HG03565 (cell line): ENCODE results near the gene CCDC57.
"Not testable (repeated sequence)": the region's sequence is repeated elsewhere in the genome, so short reads cannot be mapped to it uniquely, and the experiment has no call there.

Experiments
- ATAC-seq: cut with Tn5 transposase; IDR thresholded peaks from one replicate; pipeline ENCODE4 v1.9.1; 2021; ENCODE audit warnings: mild to moderate bottlenecking, moderate library complexity; ENCODE audit not compliant: unreplicated experiment

Gene CCDC57

DNA sequence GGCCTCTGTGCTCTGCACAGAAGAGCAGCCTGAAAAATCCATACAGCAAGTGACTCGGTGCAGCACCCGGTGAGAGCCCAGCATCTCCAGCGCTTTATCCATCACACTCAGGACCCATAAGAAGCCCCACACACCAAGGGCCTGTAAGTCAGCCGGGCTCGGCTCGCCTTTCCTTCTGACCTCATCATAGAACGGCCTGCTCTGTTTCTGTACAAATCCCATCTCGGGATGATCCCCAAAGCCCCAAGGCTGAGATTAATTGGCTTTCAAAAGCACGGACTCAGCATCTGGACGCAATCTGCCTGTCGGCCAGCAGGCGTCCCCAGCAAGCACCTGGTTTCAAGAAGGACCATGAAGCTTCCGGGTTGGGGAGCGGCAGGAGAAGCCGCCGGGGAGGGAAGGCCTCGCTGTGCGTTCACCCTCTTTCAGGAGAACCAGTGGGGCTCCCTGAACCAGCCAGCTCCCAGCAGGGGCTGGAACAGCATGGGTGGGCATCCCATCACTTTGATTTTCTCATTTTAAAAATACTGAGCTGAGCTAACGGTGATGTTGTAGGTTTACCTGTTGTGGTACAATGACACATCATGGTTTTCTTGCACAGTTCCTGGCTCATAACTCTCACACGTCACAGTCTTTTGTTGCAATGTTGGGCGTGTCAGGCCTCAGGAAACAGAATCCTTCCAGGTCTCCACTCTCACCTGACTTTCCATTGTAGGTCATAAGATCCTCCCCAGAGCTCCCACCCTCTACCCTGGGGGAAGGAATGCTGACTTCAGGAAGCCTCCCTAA, 6.7 kb downstream of the CCDC57 start:
- ATAC-seq = no peak

DNA sequence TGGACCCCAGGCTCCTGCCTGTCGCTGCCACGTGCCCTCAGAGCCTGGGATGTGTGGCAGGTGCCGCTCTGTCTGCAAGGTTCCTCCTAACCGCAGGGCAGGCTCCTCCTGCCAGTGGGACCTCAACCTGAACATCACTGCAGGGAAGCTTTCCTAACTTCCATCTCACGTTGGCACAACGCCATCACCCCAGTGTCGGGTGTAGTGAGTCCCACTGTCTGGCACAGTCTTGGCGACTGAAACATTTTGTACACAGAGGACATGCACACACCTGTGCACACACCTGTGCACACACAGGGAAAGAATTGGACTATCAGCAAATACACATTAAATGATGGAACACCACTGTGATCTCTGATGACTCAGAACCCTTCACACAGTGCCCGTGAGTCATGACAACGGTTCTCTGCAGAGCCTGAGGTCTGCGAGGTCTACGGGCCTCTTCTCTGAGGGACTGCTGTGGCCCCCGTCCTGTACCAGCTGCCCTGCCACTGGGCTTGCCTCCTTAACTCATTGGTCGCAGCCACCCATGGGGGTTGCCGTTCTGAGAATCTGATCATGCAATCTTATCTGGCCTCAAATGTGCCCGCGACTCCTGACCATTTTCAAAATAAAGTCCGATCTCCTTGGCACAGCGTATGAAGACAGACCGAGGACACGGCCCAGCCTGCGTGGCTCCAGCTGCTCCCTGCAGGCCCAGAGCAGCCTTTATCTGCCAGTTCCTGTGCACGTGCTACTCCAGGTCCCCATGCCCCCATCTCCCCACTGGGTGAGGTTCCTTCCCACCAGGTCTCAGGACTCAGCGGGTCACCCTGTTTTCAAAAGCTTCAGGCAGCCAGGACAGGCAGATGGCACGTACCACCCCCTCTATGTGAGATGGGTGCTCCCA, 7.6 kb downstream of the CCDC57 start:
- ATAC-seq = no peak

DNA sequence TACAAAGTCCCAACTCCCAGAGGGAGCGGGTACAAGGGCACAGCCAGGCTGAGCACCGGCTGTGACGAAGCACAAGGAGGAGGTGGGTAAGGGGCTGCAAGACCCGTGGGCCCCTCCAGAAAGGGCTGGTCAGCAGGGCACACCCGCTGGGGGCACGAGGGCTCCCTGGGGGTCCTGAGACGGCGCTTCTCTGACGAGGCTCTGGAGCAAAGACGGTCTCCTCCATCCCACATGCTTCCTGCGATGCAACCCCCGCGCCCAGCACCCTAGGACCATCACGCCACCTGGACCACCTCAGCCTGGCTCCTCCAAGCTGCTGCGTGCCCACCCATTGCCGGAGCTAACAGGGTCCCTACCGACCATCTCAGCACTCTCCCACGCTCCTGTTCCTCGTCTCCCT, 8.7 kb downstream of the CCDC57 start:
- ATAC-seq = no peak

DNA sequence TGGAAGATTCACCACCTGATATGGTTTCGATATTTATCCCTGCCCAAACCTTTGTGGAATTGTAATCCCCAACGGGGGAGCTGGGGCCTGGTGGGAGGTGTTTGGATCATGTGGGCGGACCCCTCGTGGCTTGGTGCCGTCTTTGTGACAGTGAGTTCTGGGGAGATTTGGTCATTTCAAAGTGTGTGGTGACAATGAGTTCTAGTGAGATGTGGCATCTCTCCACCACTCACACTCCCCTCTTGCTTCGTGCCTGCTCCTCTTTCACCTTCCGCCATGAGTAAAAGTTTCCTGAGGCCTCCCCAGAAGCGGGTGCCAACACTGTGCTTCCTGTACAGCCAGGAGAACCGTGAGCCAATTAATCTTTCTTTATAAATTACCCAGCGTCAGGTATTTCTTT, 9.7 kb downstream of the CCDC57 start:
- no peak for ATAC-seq

DNA sequence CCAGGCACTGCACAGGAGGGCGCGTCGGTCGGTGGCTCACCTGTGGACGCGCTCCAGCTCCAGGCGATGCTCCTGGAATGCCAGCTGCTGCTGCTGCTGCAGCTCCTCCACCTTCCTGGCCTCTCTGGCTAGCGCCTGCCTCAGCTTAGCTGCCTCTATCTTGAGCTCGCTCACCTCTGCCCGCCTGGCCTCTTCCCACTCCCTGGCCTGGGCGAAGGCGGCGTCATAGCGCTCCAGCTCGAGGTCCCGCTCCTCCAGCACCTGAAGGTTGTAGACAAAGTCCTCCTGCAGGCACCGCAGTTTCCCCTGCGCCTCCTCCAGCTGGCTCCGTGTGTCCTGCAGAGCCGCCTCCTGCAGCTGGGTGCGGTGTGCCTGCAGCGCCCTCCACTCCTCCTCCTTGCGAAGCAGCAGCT, 11.1 kb downstream of the CCDC57 start:
- no peak for ATAC-seq

DNA sequence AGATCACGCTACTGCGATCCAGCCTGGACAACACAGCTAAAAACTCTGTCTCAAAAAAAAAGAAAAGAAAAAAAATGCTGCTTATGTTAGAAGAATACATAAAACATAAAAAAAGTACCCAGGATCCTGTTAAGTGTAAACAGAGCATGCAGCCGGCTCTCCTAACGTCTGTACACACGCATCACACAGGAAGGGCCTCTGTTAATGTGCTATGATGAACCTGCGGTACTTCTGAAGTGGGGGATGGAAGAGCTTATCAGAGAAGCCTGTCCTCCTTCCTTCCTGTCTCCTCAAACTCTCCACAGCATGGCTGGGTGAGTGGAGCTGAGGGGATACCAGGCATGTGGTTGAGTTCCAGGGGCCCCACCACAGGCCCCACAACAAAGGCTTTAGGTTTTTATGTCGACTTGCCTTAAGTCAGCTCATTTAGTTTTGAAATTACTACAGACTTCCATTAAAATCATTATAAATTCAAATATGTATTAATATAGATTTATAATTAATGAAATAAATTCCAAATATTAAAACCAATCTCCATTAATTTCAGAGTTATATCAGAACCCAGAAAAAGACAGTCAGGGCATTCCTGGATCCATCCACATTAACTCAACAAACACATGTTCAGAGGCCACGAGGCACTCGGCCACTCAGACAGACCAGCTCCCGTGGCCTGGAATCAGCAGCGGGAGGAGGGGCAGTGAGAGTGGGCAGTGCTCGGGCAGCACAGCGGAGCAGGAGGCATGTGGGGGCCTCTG, 11.7 kb downstream of the CCDC57 start:
- ATAC-seq = no peak

DNA sequence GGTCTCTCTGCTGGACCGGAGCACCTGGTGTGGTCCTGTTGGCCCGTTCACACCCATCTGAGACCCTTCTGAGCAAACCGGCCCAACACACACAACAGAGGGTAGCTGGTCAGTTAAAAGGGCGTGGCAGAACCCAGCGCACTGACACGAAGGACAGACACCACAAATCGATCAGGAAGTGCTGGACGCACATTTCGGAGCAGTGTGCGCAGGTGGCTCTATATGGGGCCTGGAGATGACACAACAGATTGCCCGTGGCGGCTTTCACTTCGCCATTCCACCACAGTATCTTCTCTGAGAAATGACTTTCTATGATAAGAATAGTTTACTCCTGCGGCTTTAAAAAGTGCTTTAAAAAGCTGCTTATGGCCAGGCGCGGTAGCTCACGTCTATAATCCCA, 12.5 kb downstream of the CCDC57 start:
- no peak for ATAC-seq

DNA sequence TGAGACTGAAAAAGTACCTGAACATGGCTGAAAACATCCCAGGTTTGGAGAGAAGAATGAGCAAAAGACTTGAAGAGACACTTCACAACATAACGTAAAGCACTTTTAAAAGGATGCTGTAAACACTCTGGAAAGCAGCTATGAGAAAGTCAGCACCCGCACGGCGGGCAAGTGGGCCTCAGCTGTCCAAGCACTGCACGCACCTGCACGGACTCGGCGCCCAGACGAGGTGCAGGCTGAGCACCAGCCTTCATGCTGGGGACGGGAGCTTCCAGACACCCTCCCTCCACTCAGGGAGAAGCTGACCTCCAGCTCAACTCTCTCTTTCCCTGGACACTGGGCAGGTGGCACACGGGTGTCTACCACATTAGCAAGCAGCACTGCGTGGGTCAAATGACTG, 13.1 kb downstream of the CCDC57 start:
- ATAC-seq = no peak

DNA sequence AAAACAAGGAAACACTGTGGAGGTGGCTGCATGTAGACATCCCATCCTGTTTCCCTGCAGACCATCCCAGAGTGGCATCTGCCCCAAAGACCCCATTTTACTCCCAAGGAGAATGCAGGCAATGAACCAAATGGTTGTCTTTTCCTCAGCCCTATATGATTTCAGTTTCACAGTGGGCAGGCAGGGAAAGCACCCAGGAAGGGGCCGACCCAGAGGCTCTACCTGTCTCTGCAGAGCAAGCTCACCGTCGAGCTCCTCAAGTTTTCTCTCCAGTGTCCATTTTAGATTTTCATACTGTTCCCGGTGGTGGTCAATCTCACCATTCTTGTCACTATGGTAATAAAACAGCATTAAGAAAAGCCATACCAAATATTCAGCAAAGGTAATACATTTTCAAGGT, 14.6 kb downstream of the CCDC57 start:
- ATAC-seq = no peak

DNA sequence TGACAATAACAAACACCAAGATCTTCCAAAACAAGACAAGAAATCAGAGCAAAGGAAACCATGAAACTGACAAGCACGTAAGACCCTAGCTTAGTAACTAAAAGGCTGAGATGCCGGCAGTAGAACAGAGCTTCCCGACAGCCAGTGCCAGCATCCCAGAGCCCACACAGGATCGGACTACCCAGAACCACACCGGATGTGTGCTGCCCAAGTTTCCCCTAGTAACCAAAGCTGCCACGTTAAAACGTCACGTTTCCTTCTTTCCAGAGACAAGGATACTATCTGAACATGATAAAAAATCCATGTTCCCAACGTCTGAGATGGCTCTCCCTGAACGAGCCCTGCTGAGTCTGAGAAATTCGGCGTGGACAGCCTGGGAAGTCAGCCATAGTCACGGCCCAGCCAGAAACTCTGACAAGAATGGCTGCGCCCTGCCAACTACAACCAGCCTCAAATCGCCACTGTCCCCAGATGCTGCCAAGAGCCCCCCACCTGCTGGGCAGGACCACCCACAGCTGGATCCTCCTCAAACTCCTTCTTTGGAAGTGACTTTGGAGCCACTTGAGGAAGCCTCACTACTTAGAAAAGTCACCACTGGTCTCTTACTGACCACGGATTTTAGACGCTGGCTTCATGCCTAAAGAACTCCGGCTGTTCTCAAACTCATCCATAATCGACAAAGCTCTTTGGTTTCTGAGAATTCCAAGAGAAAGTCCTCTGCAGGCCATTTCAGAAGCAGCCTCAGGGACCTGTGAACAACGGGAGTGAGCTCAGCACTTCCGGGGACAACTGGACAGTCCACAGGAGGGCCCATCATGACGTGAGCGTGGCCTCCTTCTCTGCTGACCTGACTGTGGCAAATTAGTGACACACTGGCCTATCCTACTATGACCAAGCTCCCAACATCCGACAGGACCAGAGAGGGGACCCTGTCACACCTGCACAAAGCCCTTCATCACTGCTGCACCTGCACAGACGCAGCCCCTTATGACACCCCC, 16.7 kb downstream of the CCDC57 start:
- no peak for ATAC-seq

DNA sequence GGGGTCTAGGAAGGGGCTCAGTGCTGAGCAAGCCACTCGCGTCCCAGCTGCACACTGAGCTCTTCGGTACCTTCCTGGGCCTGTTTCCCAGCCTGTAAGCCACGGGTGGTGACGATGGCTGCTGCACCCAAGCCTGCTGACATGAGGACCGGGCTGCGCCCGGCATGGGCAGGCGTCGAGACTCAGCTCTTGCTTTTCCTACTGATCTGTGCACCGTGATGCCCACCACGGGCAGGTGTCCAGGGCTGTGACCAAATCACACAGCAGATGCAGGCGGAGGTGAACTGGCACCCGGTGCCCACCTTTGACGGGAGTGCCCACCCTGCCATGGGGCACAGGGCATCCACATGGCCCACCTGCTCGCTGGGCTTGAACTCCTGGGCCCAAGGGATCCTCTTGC, 17.9 kb downstream of the CCDC57 start:
- ATAC-seq = no peak

DNA sequence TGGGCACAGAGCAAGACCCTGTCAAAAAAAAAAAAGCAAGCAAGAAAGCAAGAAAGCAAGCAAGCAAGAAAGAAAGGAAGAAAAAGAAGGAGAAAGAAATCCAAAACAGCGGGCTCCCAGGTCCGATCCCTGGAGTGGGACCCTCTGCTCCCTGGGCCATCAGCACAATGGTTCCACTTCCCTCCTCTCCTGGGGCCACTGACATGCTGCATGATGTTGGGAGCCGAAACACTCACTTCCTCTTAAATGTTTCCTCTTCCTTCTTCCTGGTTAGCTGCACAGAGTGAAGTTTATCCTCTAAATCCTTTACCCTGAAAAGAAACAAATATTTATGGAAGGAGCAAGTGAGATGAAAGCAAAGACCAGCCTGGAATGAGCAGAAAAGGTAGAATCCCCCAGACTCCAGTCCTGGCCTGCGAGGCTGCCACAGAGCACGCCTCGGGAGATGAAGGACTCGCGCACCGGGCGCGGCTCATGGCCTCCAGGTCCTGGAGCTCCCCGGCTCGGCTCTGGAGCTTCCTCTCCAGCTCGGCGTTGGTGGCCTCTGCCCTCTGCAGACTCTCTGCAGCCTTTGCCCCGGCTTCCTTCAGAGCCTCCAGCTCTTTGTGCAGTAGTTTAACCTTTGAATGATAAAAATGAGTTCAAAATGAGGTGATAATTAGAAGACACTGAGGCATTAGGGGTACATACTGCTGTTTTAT, 19.0 kb downstream of the CCDC57 start:
- ATAC-seq = no peak

DNA sequence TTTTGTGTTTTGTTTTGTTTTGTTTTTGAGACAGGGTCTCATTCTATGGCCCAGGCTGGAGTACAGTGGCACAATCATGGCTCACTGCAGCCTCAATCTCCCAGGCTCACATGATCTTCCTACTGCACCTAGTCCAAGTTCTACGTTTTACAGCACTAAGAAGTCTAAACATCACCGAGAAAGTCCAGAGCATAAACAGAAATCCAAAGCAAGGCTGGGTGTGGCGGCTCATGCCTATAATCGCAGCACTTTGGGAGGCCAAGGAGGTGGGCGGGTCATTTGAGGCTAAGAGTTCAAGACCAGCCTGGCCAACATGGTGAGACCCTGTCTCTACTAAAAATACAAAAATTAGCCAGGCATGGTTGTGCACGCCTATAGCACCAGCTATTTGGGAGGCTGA, 19.6 kb downstream of the CCDC57 start:
- ATAC-seq = not testable (repeated sequence)

DNA sequence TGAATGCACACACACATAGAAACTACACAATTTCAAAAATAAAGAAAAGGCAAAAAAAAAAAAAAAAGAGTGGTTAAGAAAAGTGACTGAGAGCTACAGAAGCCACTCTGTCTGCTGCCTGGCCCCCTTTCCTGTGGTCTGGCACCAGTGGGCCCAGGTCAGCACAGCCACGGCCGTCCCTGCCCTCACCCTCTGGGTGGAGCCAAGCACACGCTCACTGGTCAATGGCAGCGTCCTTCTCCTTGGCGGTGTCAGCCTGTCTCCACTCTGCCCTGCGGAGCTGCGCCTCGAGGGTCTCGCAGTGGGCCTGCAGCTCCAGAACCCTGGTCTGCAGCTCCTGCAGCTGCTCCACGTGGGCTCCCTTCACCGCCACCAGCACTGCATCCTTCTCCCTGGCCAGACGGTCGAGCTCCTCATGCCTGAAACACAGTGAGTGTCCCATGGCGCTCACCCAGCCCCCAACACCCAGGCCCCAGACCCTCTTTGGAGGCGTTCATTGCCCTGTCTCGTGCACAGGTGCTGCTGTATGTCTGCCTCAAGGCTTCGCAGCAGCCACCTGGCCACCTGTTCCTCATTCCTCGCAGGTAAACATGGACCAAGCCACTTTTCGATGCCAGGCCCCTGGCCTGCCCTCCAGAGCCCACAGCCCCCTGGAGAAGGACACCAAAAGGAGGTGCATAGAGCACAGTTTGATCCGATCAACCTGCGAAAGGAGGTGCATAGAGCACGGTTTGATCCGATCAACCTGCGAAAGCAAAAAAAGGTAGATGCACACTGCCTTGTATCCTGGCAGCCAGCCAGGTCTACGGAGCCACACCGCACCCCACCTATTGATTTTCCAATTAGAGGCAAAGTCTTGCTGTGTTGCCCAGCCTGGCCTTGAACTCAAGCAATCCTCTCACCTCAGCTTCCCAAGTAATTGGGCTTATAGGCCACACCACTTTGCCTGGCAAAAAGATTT, 24.4 kb downstream of the CCDC57 start:
- ATAC-seq = no peak

DNA sequence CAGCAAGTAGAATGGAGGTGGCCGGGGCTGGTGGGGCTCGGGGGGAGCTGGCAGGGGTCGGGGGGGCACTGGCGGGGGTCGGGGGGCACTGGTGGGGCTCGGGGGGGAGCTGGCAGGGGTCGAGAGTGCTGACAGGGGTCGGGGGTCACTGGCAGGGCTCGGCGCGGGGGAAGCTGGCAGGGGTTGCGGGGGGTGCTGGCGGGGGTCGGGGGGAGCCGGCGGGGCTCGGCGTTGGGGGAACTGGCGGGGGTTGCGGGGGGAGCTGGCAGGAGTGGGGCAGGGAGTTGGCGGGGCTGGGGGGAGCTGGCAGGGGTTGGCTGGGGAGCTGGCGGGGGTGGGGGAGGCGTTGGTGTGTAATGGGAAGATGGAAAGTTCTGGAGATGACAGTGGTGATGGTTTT, 25.1 kb downstream of the CCDC57 start:
- ATAC-seq = no peak

DNA sequence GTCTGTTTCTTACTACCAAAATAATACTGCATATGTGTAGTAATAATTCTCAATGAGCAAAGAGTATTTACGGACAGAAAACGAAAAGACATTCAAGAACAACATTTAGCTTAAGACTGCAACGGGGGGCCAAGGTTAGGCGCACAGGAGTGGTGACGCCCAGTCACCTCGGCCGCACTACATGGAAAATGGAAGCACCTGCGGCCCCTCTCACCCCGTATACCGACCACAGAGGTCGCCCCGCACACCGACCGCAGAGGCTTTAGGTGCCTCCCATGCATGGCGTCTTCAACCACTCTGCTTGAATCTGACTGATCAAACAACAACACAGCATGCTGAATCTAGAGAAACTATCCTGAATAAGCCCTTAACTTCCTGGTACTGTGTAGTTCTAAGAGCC, 26.4 kb downstream of the CCDC57 start:
- ATAC-seq = no peak

DNA sequence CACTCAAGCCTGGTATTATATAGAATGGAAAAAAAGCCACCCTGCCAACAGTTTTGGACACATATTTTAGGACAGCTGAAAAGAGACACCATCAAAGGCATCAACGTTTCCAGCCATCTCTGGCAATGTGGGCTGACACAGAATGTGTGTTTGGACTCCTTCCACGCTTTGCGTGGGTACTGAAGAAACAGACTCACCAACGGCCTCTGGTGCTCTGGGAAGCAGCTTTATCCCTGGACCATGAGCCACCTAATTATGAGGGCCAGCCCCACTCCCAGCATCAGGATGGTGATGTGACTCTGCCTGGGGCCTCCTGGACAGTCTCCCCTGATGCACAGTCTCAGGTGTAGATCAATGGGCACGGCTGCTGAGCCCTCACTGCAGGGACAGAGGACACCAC, 27.9 kb downstream of the CCDC57 start:
- no peak for ATAC-seq

DNA sequence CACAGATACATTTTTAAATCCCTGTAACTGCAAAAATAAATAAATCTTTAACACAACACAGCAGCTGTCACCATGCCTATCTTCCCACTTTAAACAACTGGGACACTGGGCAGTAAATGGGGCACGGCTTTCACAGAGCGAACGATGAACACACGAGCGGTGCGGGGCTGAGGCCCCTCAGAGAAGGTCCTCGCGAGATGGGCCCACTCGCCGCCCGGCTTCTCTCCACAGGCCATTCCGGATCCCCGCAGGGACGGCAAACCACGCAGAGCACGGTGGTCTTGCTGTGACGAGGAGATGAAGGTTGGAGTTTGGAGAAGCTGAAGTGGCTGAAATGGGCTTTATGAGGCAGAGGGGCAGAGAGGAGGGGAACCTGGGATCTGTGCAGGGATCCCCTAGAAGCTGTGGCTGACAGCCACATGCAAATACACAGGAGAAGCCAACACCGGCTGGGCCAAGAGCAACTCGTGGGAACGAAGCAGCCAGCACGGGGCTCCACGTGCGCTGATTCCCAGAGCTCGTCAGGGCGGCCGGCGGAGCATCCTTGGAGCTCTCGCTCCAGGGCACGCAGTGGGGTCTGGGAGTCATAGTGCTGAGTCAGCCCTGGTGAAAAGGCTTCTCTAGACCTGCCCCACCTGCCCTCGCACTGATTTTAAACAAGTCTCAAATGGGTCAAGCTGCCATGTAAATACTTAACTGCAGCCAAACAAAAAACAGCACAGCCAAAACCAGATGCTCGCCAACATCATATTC, 31.7 kb downstream of the CCDC57 start:
- no peak for ATAC-seq
